Esophagus muscularis mucosa (tissue), 3 donors: ENCODE data around the gene DDT.

Source experiments
- CTCF ChIP-seq, 3 experiments: fragments of 200-600 bp in 2 of 3; fragments of 450-650 bp in 1 of 3; sonication (generic) in 2 of 3; IDR thresholded peaks; one replicate each; pipeline ENCODE4 v1.5.1; 2017 to 2019; ENCODE audit warnings: antibody characterized with exemption in 3 of 3, mild to moderate bottlenecking in 2 of 3, moderate library complexity in 1 of 3
- POLR2A ChIP-seq: fragments of 450-650 bp; IDR thresholded peaks from one replicate; pipeline ENCODE4 v1.6.1; 2017; ENCODE audit warnings: antibody characterized with exemption, moderate library complexity, mild to moderate bottlenecking, low read depth
- POLR2AphosphoS5 ChIP-seq, 2 donors: sonication (generic); formaldehyde crosslinking; IDR thresholded peaks; one replicate each; pipeline ENCODE4 v1.6.1; 2017; ENCODE audit warnings: antibody characterized with exemption in 2 of 2

- no peak for TF ChIP-seq POLR2AphosphoS5 (IDR thresholded peaks at IDR 0.05)
- TF ChIP-seq POLR2A, result no peak
- no peak for TF ChIP-seq CTCF (IDR thresholded peaks at IDR 0.05)
These were observed 33.2 kb upstream of the DDT start for GRCh38 chr22:24007253-24008021.
